CD4-positive, CD25-positive, alpha-beta regulatory T cell (primary cell): Measurements from ENCODE around the gene ARHGAP45. TPM values are rescaled to one million over a fixed set of nuclear protein-coding genes. Genes with fewer than 3 reads are reported as not detected.
A peak's percentile ranks its signal among the peaks of the same experiment; 100 is the strongest.

Source experiments
- ATAC-seq, 2 donors: fragments of 150-1000 bp; cut with Tn5 transposase; one replicate each; pipeline ENCODE4 v1.10.0; 2021; ENCODE audit warnings: low read depth in 2 of 2, moderate number of reproducible peaks in 2 of 2, moderate library complexity in 1 of 2
- DNase-seq, 3 donors: peaks; one replicate each; pipeline versions ENCODE4 v3.0.0 to v3.0.0-alpha.2; 2012 to 2022; ENCODE audit warnings: mixed read lengths in 1 of 3
- H3K27ac ChIP-seq: one replicate; pipeline ENCODE4 v1.7.0; 2013; ENCODE audit warnings: mild to moderate bottlenecking, low read length; ENCODE audit not compliant: insufficient read depth, poor library complexity, severe bottlenecking
- H3K27me3 ChIP-seq: one replicate; pipeline ENCODE4 v1.7.0; 2013; ENCODE audit warnings: low read length; ENCODE audit not compliant: control insufficient read depth, insufficient read depth
- H3K36me3 ChIP-seq: one replicate; pipeline ENCODE4 v1.7.0; 2013; ENCODE audit warnings: mild to moderate bottlenecking, low read length, moderate library complexity; ENCODE audit not compliant: control insufficient read depth, insufficient read depth
- H3K4me1 ChIP-seq: 2 replicates; pipeline ENCODE4 v1.7.0; 2013; ENCODE audit warnings: mild to moderate bottlenecking, low read length; ENCODE audit not compliant: insufficient read depth, control insufficient read depth, poor library complexity, severe bottlenecking
- H3K4me3 ChIP-seq: one replicate; pipeline ENCODE4 v1.7.0; 2013; ENCODE audit warnings: low read depth, mild to moderate bottlenecking, low read length, moderate library complexity
- H3K9me3 ChIP-seq, 2 experiments: 1 replicate in 1 of 2; 2 replicates in 1 of 2; pipeline ENCODE4 v1.7.0; 2013; ENCODE audit warnings: low read length in 2 of 2, mild to moderate bottlenecking in 1 of 2, moderate library complexity in 1 of 2; ENCODE audit not compliant: control insufficient read depth in 2 of 2
- H3K27ac Mint-ChIP-seq, 3 donors: one replicate each; pipeline ENCODE4 v1.8.0; 2020 to 2022; ENCODE audit warnings: mild to moderate bottlenecking in 3 of 3, mixed read lengths in 3 of 3, moderate library complexity in 2 of 3
- H3K27me3 Mint-ChIP-seq: one replicate; pipeline ENCODE4 v1.8.0; 2022; ENCODE audit warnings: mild to moderate bottlenecking, mixed read lengths
- H3K36me3 Mint-ChIP-seq: one replicate; pipeline ENCODE4 v1.8.0; 2020; ENCODE audit warnings: mixed read lengths
- H3K4me1 Mint-ChIP-seq, 4 donors: one replicate each; pipeline ENCODE4 v1.8.0; 2020 to 2022; ENCODE audit warnings: mixed read lengths in 4 of 4, mild to moderate bottlenecking in 1 of 4
- H3K4me3 Mint-ChIP-seq, 4 donors: one replicate each; pipeline ENCODE4 v1.8.0; 2020 to 2022; ENCODE audit warnings: mild to moderate bottlenecking in 4 of 4, mixed read lengths in 4 of 4, moderate library complexity in 3 of 4
- H3K9me3 Mint-ChIP-seq, 7 donors: one replicate each; pipeline ENCODE4 v1.8.0; 2020 to 2022; ENCODE audit warnings: mixed read lengths in 7 of 7, mild to moderate bottlenecking in 3 of 7, moderate library complexity in 2 of 7
- polyA plus RNA-seq, 4 donors: library from polyadenylated mRNA; unstranded; fragments of 300-500 nt; fragmentation: Illumina TruSeq; gene quantifications; one replicate each; pipeline ENCODE4 v1.2.3, GENCODE V29; 2021
- total RNA-seq: library from RNA; stranded (reverse); gene quantifications from one replicate; pipeline ENCODE4 v1.2.3, GENCODE V29; 2022

ARHGAP45 gene
- total and polyA plus RNA-seq, 5 donors from 2014 or later: 258 to 756 (median 284) TPM

GRCh38 chr19:1073063-1073955 is 6.3 kb downstream of the ARHGAP45 start:
- Mint-ChIP-seq H3K36me3 (peaks cover 41% of the 10 kb centered on the region), H3K9me3 (peaks cover 0 to 2% (median 0%) of the 10 kb centered on the region in 7 donors), H3K27ac (peak overlapping the region; percentile 49 to 84 (median 69)), H3K4me1 (peaks cover 0 to 79% (median 24%) of the 10 kb centered on the region in 4 donors), H3K4me3 (peak overlapping the region; percentile 4 to 89 (median 82)), H3K27me3 (peaks cover 16% of the 10 kb centered on the region)
- DNase-seq: peak in 1 of 3 donors; percentile 9
- peaks cover 42% of the 10 kb centered on the region for H3K36me3 ChIP-seq
- H3K4me3 ChIP-seq: no peak overlapping the region
- peak overlapping the region; percentile 63 for H3K27ac ChIP-seq
- ATAC-seq: no peak
- H3K9me3 ChIP-seq: no peaks in the 10 kb centered on the region
- H3K27me3 ChIP-seq: no peaks in the 10 kb centered on the region
- peaks cover 93% of the 10 kb centered on the region for H3K4me1 ChIP-seq

- peaks cover 36% of the 10 kb centered on the region for H3K36me3 Mint-ChIP-seq
- no peak for DNase-seq
These were observed 7.1 kb downstream of the ARHGAP45 start for GRCh38 chr19:1073956-1074517.

GRCh38 chr19:1074544-1075283 is 7.7 kb downstream of the ARHGAP45 start:
- Histone ChIP-seq H3K9me3 (no peaks in the 10 kb centered on the region), H3K36me3 (peaks cover 49% of the 10 kb centered on the region), H3K27me3 (no peaks in the 10 kb centered on the region), H3K4me1 (peaks cover 91% of the 10 kb centered on the region), H3K27ac (peak overlapping the region; percentile 94), H3K4me3 (no peak overlapping the region)
- peaks cover 0 to 69% (median 21%) of the 10 kb centered on the region in 4 donors for H3K4me1 Mint-ChIP-seq
- peaks cover 16% of the 10 kb centered on the region for H3K27me3 Mint-ChIP-seq
- peaks cover 0 to 2% (median 0%) of the 10 kb centered on the region in 7 donors for H3K9me3 Mint-ChIP-seq
- H3K36me3 Mint-ChIP-seq: peaks cover 31% of the 10 kb centered on the region
- peak overlapping the region; percentile 88 to 97 (median 92) for H3K4me3 Mint-ChIP-seq
- ATAC-seq: peak; percentile 37 to 42
- peak overlapping the region; percentile 97 to 99 (median 97) for H3K27ac Mint-ChIP-seq
- peak; percentile 91 to 94 (median 92) for DNase-seq

More at GRCh38 chr19:1073956-1074517, 7.1 kb downstream of the ARHGAP45 start:
- peak overlapping the region; percentile 71 to 89 (median 87) for H3K4me3 Mint-ChIP-seq
- Histone ChIP-seq H3K4me1 (peaks cover 91% of the 10 kb centered on the region), H3K27ac (peak overlapping the region; percentile 63), H3K27me3 (no peaks in the 10 kb centered on the region), H3K4me3 (no peak overlapping the region), H3K9me3 (no peaks in the 10 kb centered on the region), H3K36me3 (peaks cover 42% of the 10 kb centered on the region)
- H3K4me1 Mint-ChIP-seq: peaks cover 0 to 74% (median 21%) of the 10 kb centered on the region in 4 donors
- no peak for ATAC-seq
- peaks cover 0 to 2% (median 0%) of the 10 kb centered on the region in 7 donors for H3K9me3 Mint-ChIP-seq
- H3K27ac Mint-ChIP-seq: peak overlapping the region in 2 of 3 donors; percentile 26 to 67
- peaks cover 16% of the 10 kb centered on the region for H3K27me3 Mint-ChIP-seq

- H3K36me3 ChIP-seq: peaks cover 56% of the 10 kb centered on the region
- H3K4me1 Mint-ChIP-seq: peaks cover 0 to 68% (median 21%) of the 10 kb centered on the region in 4 donors
- peaks cover 16% of the 10 kb centered on the region for H3K27me3 Mint-ChIP-seq
- ATAC-seq (no peak), DNase-seq (no peak)
- peak overlapping the region; percentile 47 for H3K4me3 ChIP-seq
- peaks cover 0 to 2% (median 0%) of the 10 kb centered on the region in 7 donors for H3K9me3 Mint-ChIP-seq
- H3K9me3 ChIP-seq: no peaks in the 10 kb centered on the region
- H3K27me3 ChIP-seq: no peaks in the 10 kb centered on the region
- H3K4me1 ChIP-seq: peaks cover 93% of the 10 kb centered on the region
- H3K4me3 Mint-ChIP-seq: peak overlapping the region; percentile 88 to 97 (median 92)
- H3K36me3 Mint-ChIP-seq: peaks cover 31% of the 10 kb centered on the region
- peak overlapping the region; percentile 97 to 99 (median 97) for H3K27ac Mint-ChIP-seq
- H3K27ac ChIP-seq: peak overlapping the region; percentile 94
These were observed 9.0 kb downstream of the ARHGAP45 start for GRCh38 chr19:1076046-1076386.

- DNase-seq (peak; percentile 89 to 98 (median 95)), ATAC-seq (peak; percentile 85 to 89)
- Mint-ChIP-seq H3K4me3 (peak overlapping the region; percentile 88 to 97 (median 92)), H3K27me3 (peaks cover 16% of the 10 kb centered on the region), H3K9me3 (peaks cover 0 to 1% (median 0%) of the 10 kb centered on the region in 7 donors), H3K36me3 (peaks cover 27% of the 10 kb centered on the region), H3K27ac (peak overlapping the region; percentile 97 to 99 (median 97)), H3K4me1 (peaks cover 0 to 69% (median 19%) of the 10 kb centered on the region in 4 donors)
- peaks cover 94% of the 10 kb centered on the region for H3K4me1 ChIP-seq
- H3K9me3 ChIP-seq: no peaks in the 10 kb centered on the region
- H3K36me3 ChIP-seq: peaks cover 61% of the 10 kb centered on the region
- H3K27me3 ChIP-seq: no peaks in the 10 kb centered on the region
- peak overlapping the region; percentile 94 for H3K27ac ChIP-seq
- H3K4me3 ChIP-seq: peak overlapping the region; percentile 75
These were observed 10.0 kb downstream of the ARHGAP45 start for GRCh38 chr19:1076951-1077350.

- Mint-ChIP-seq H3K9me3 (peaks cover 0 to 6% (median 0%) of the 10 kb centered on the region in 7 donors), H3K36me3 (peaks cover 16% of the 10 kb centered on the region), H3K27ac (peak overlapping the region in 2 of 3 donors; percentile 51 to 92), H3K27me3 (peaks cover 16% of the 10 kb centered on the region), H3K4me3 (peak overlapping the region; percentile 41 to 91 (median 82)), H3K4me1 (peaks cover 0 to 61% (median 19%) of the 10 kb centered on the region in 4 donors)
- H3K27ac ChIP-seq: peak overlapping the region; percentile 57
- peaks cover 76% of the 10 kb centered on the region for H3K4me1 ChIP-seq
- no peak for ATAC-seq
- peak in 1 of 3 donors; percentile 69 for DNase-seq
- H3K9me3 ChIP-seq: no peaks in the 10 kb centered on the region
- H3K27me3 ChIP-seq: no peaks in the 10 kb centered on the region
- peaks cover 63% of the 10 kb centered on the region for H3K36me3 ChIP-seq
- H3K4me3 ChIP-seq: peak overlapping the region; percentile 26
These were observed 12.7 kb downstream of the ARHGAP45 start for GRCh38 chr19:1079566-1080111.
